A673 (cell line): ENCODE data around the gene NKIRAS2. TPM values are rescaled to one million over a fixed set of nuclear protein-coding genes. Genes with fewer than 3 reads are reported as not detected.

ENCODE experiments used
- BruUV-seq: library from RNA; stranded (reverse); fragments of 400-500 nt; replicated peaks from 2 replicates; lab custom pipeline; 2021; lab: Mats Ljungman, UMichigan
- CTCF ChIA-PET: fragments of 300-600 bp; sonication (Branson Sonifier 250); formaldehyde crosslinking; loops from one replicate; lab custom pipeline; 2022; ENCODE audit warnings: antibody characterized with exemption; lab: Charles Lee
- POLR2A ChIA-PET: fragments of 300-600 bp; sonication (Branson Sonifier 250); formaldehyde crosslinking; loops from one replicate; lab custom pipeline; 2022; ENCODE audit warnings: antibody characterized with exemption; ENCODE audit not compliant: low non-redundant PET; lab: Charles Lee
- DNase-seq: peaks from one replicate; pipeline ENCODE4 v3.0.0-alpha.2; 2015; ENCODE audit warnings: low spot score
- H3K27ac ChIP-seq: fragments of 200-600 bp; sonication (generic); 2 replicates; pipeline ENCODE4 v1.5.1; 2016; ENCODE audit warnings: mixed run types, low read depth, mild to moderate bottlenecking, mixed read lengths, antibody characterized with exemption, low read length; ENCODE audit not compliant: poor library complexity, severe bottlenecking
- H3K27me3 ChIP-seq: fragments of 200-600 bp; sonication (generic); replicated peaks from 2 replicates; pipeline ENCODE4 v1.6.1; 2017; ENCODE audit warnings: mixed run types, low read depth, mild to moderate bottlenecking, mixed read lengths, antibody characterized with exemption, low read length; ENCODE audit not compliant: insufficient read depth, poor library complexity
- H3K36me3 ChIP-seq: fragments of 200-600 bp; sonication (generic); 2 replicates; pipeline ENCODE4 v1.6.1; 2016; ENCODE audit warnings: mixed run types, mild to moderate bottlenecking, mixed read lengths, antibody characterized with exemption, low read length; ENCODE audit not compliant: insufficient read depth, poor library complexity, severe bottlenecking
- H3K4me1 ChIP-seq: fragments of 200-600 bp; sonication (generic); 2 replicates; pipeline ENCODE4 v1.6.1; 2017; ENCODE audit warnings: mixed run types, mild to moderate bottlenecking, mixed read lengths, antibody characterized with exemption, low read length; ENCODE audit not compliant: insufficient read depth, poor library complexity, severe bottlenecking
- H3K4me3 ChIP-seq: fragments of 200-600 bp; sonication (generic); 2 replicates; pipeline ENCODE4 v1.5.1; 2016; ENCODE audit warnings: low read depth, mixed run types, mild to moderate bottlenecking, mixed read lengths, low read length; ENCODE audit not compliant: poor library complexity, severe bottlenecking
- H3K9me3 ChIP-seq: fragments of 200-600 bp; sonication (generic); 2 replicates; pipeline ENCODE4 v1.6.1; 2016; ENCODE audit warnings: mixed run types, low read depth, mild to moderate bottlenecking, mixed read lengths, antibody characterized with exemption, low read length; ENCODE audit not compliant: poor library complexity, severe bottlenecking
- EZH2 ChIP-seq: fragments of 200-600 bp; sonication (generic); IDR thresholded peaks from 2 replicates; pipeline ENCODE4 v1.6.1; 2017; ENCODE audit warnings: borderline replicate concordance, low read depth, mild to moderate bottlenecking, mixed read lengths, antibody characterized with exemption, low read length; ENCODE audit not compliant: poor library complexity, severe bottlenecking
- intact Hi-C: fragments of 100-400 bp; cut with micrococcal nuclease; formaldehyde crosslinking; loops from one replicate; pipeline ENCODE4 v1.10.0; 2022; ENCODE audit not compliant: unreplicated experiment
- total RNA-seq: library from RNA; stranded (reverse); gene quantifications from 2 replicates; pipeline ENCODE4 v1.2.3, GENCODE V29; 2021
- TF ChIP-seq, protein P1 (sequence below): fragments of 300-800, 200-600 bp; sonication (generic); conservative IDR thresholded peaks from 2 replicates; pipeline ENCODE4 v1.5.1; 2017; ENCODE audit warnings: low read depth, mild to moderate bottlenecking, antibody characterized with exemption, low read length, moderate library complexity, mixed read lengths

The NKIRAS2 gene
- total RNA-seq, 1 experiment from 2014 or later: 28.7 TPM

- intact Hi-C loops: no loop called here
- Histone ChIP-seq H3K27ac (no peak overlapping the region), H3K9me3 (no peaks in the 10 kb centered on the region), H3K4me1 (no peaks in the 10 kb centered on the region), H3K27me3 (no peaks in the 10 kb centered on the region), H3K36me3 (no peaks in the 10 kb centered on the region), H3K4me3 (no peak overlapping the region)
- no peak for DNase-seq
- ChIA-PET POLR2A (no interaction called here), CTCF (no interaction called here)
- BruUV-seq: no TSS peak
- TF ChIP-seq, protein P1, sequence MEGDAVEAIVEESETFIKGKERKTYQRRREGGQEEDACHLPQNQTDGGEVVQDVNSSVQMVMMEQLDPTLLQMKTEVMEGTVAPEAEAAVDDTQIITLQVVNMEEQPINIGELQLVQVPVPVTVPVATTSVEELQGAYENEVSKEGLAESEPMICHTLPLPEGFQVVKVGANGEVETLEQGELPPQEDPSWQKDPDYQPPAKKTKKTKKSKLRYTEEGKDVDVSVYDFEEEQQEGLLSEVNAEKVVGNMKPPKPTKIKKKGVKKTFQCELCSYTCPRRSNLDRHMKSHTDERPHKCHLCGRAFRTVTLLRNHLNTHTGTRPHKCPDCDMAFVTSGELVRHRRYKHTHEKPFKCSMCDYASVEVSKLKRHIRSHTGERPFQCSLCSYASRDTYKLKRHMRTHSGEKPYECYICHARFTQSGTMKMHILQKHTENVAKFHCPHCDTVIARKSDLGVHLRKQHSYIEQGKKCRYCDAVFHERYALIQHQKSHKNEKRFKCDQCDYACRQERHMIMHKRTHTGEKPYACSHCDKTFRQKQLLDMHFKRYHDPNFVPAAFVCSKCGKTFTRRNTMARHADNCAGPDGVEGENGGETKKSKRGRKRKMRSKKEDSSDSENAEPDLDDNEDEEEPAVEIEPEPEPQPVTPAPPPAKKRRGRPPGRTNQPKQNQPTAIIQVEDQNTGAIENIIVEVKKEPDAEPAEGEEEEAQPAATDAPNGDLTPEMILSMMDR: no peak
- no peak for TF ChIP-seq EZH2
These were observed 21.7 kb downstream of the NKIRAS2 start for GRCh38 chr17:42041619-42042018.

GRCh38 chr17:42042598-42043319 is 22.9 kb downstream of the NKIRAS2 start:
- ChIA-PET POLR2A (no interaction called here), CTCF (no interaction called here)

GRCh38 chr17:42045719-42046118 is 25.8 kb downstream of the NKIRAS2 start:
- intact Hi-C loops: no loop called here
- no TSS peak for BruUV-seq
- Histone ChIP-seq H3K36me3 (no peaks in the 10 kb centered on the region), H3K4me1 (no peaks in the 10 kb centered on the region), H3K9me3 (no peaks in the 10 kb centered on the region), H3K27ac (no peak overlapping the region), H3K4me3 (no peak overlapping the region), H3K27me3 (no peaks in the 10 kb centered on the region)
- ChIA-PET POLR2A (no interaction called here), CTCF (no interaction called here)
- no peak for DNase-seq
- TF ChIP-seq EZH2: no peak
- TF ChIP-seq, protein P1: no peak

More at GRCh38 chr17:42042598-42043319, 22.9 kb downstream of the NKIRAS2 start:
- no peak overlapping the region for H3K4me3 ChIP-seq
- TF ChIP-seq, protein P1: no peak
- no peak for TF ChIP-seq EZH2
- H3K27me3 ChIP-seq: no peaks in the 10 kb centered on the region
- intact Hi-C loops: no loop called here
- DNase-seq: no peak
- H3K27ac ChIP-seq: no peak overlapping the region
- no TSS peak for BruUV-seq
- H3K9me3 ChIP-seq: no peaks in the 10 kb centered on the region
- no peaks in the 10 kb centered on the region for H3K36me3 ChIP-seq
- no peaks in the 10 kb centered on the region for H3K4me1 ChIP-seq
